Measurements from ENCODE around the gene AEBP2. TPM values are rescaled to one million over a fixed set of nuclear protein-coding genes. Genes with fewer than 3 reads are reported as not detected.

Gene AEBP2
- polyA plus RNA-seq, 1 donor (not counting 4 experiments of a cell fraction or from before 2014, with no cell fraction given) = 19.6 TPM

DNA sequence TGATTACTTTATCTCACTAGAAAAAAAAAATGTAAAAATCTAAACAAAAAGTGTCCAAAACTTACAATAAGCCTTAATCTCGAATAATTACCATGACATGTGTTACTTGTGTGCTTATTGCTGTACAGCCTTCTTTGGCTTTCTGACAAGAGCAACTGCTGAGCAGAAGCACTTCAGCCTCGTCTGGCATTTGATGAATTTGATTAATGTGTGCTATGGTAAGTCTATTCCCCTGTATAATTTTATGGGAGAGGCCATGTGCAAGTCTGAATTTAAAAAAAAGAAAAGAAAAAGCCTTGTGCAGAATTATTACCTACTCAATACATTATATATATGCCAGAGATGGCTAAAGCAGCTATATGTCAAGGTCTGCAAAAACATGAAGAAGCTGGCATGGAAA, 113.9 kb downstream of the AEBP2 start:
- Histone ChIP-seq H3K79me2 (ENCODE audit: control insufficient read depth, insufficient read depth, low read length) (no peaks in the 10 kb centered on the region), H3K27me3 (ENCODE audit: control insufficient read depth, extremely low read depth, insufficient read depth, low read length) (no peaks in the 10 kb centered on the region), H3K4me1 (ENCODE audit: control insufficient read depth, extremely low read depth, insufficient read depth, low read length) (no peaks in the 10 kb centered on the region), H3K9ac (ENCODE audit: control insufficient read depth, extremely low read depth, insufficient read depth, low read length) (no peak overlapping the region), H3K9me1 (ENCODE audit: control insufficient read depth, extremely low read depth, insufficient read depth, low read length) (no peaks in the 10 kb centered on the region), H2AFZ (ENCODE audit: control insufficient read depth, low read length) (no peak overlapping the region), H3K36me3 (ENCODE audit: control insufficient read depth in 2 of 2, extremely low read depth in 1 of 2, insufficient read depth in 2 of 2, low read length in 2 of 2) (peaks cover 0 to 1% of the 10 kb centered on the region in 2 experiments), H3K4me2 (ENCODE audit: control insufficient read depth, extremely low read depth, insufficient read depth, low read depth, low read length) (no peak overlapping the region), H3K4me3 (ENCODE audit: control insufficient read depth in 2 of 3, extremely low read depth in 1 of 3, insufficient read depth in 2 of 3, low read depth in 1 of 3, low read length in 3 of 3) (no peak overlapping the region), H3K9me3 (ENCODE audit: control insufficient read depth, low read depth, low read length) (no peaks in the 10 kb centered on the region), H4K20me1 (ENCODE audit: control insufficient read depth, extremely low read depth, insufficient read depth, low read length) (no peaks in the 10 kb centered on the region), H3K27ac (ENCODE audit: control insufficient read depth, insufficient read depth, low read length) (no peak overlapping the region)
- no peak for TF ChIP-seq CTCF (optimal IDR thresholded peaks at IDR 0.05 in 1 of 3, IDR thresholded peaks at IDR 0.05 in 1 of 3, conservative IDR thresholded peaks at IDR 0.05 in 1 of 3; ENCODE audit: extremely low read depth in 1 of 3, insufficient read depth in 2 of 3, low read length in 3 of 3)
- no peak for TF ChIP-seq EZH2 (IDR thresholded peaks at IDR 0.05; ENCODE audit: low read length)
- FAIRE-seq = no peak
- dilution Hi-C loops (cut with MboI; ENCODE audit: extremely low pct_ligation_motif_present, low sequenced_read_pairs) = no loop called here
- no peak for DNase-seq (ENCODE audit: low read depth, low spot score)

- H3K27me3 ChIP-seq (ENCODE audit: control insufficient read depth, extremely low read depth, insufficient read depth, low read length) = no peaks in the 10 kb centered on the region
- H3K9ac ChIP-seq (ENCODE audit: control insufficient read depth, extremely low read depth, insufficient read depth, low read length) = no peak overlapping the region
- H3K4me1 ChIP-seq (ENCODE audit: control insufficient read depth, extremely low read depth, insufficient read depth, low read length) = no peaks in the 10 kb centered on the region
- H3K79me2 ChIP-seq (ENCODE audit: control insufficient read depth, insufficient read depth, low read length) = no peaks in the 10 kb centered on the region
- H3K4me2 ChIP-seq (ENCODE audit: control insufficient read depth, extremely low read depth, insufficient read depth, low read depth, low read length) = no peak overlapping the region
- DNase-seq (ENCODE audit: low read depth, low spot score) (no peak), FAIRE-seq (no peak)
- no peak overlapping the region for H3K4me3 ChIP-seq (ENCODE audit: control insufficient read depth in 2 of 3, extremely low read depth in 1 of 3, insufficient read depth in 2 of 3, low read depth in 1 of 3, low read length in 3 of 3)
- no peak overlapping the region for H2AFZ ChIP-seq (ENCODE audit: control insufficient read depth, low read length)
- no peaks in the 10 kb centered on the region for H4K20me1 ChIP-seq (ENCODE audit: control insufficient read depth, extremely low read depth, insufficient read depth, low read length)
- no peaks in the 10 kb centered on the region for H3K9me3 ChIP-seq (ENCODE audit: control insufficient read depth, low read depth, low read length)
- H3K27ac ChIP-seq (ENCODE audit: control insufficient read depth, insufficient read depth, low read length) = no peak overlapping the region
- no peaks in the 10 kb centered on the region for H3K9me1 ChIP-seq (ENCODE audit: control insufficient read depth, extremely low read depth, insufficient read depth, low read length)
- TF ChIP-seq EZH2 (IDR thresholded peaks at IDR 0.05; ENCODE audit: low read length) = no peak
- TF ChIP-seq CTCF (optimal IDR thresholded peaks at IDR 0.05 in 1 of 3, IDR thresholded peaks at IDR 0.05 in 1 of 3, conservative IDR thresholded peaks at IDR 0.05 in 1 of 3; ENCODE audit: extremely low read depth in 1 of 3, insufficient read depth in 2 of 3, low read length in 3 of 3) = no peak
- dilution Hi-C loops (cut with MboI; ENCODE audit: extremely low pct_ligation_motif_present, low sequenced_read_pairs) = no loop called here
- no peaks in the 10 kb centered on the region for H3K36me3 ChIP-seq (ENCODE audit: control insufficient read depth in 2 of 2, extremely low read depth in 1 of 2, insufficient read depth in 2 of 2, low read length in 2 of 2)
These were observed 122.2 kb downstream of the AEBP2 start for GRCh38 chr12:19561411-19561961.

Small RNA genes within 50 kb of the gene (small RNA-seq; reads per million reads assigned to genes)
- gene AC091805.2 (ENCODE audit: insufficient read length in 3 of 3, low read depth in 3 of 3, low replicate concordance in 1 of 3) = 0 reads per million in 3 experiments
- 0 reads per million in 3 experiments for gene RNU6-254P (ENCODE audit: insufficient read length in 3 of 3, low read depth in 3 of 3, low replicate concordance in 1 of 3)
